ENCODE measurements around the gene ACTA2.

Gene ACTA2

GRCh38 chr10:88980800-88981199 is 28.2 kb upstream of the ACTA2 start:
- DNase-seq = no peak

DNA sequence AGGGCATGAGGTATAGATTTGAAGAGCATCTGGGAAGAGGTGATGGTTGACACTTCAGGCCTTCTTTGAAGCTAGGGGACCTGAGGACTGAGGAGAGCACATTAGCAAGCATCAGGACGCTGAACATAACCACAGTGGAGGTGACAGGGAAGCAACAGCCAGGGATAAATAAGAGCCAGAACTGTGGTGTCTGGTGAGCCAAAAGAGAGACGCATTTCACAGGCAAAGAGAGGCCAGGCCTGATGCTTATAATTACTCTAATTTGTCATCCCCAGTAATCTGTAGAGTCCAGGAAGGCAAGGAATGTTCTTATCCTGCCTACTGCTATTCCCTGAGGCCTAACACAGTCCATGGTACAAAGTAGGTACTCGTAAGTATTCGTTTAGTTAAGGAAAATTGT is 27.7 kb upstream of the ACTA2 start:
- no peak for DNase-seq

DNA sequence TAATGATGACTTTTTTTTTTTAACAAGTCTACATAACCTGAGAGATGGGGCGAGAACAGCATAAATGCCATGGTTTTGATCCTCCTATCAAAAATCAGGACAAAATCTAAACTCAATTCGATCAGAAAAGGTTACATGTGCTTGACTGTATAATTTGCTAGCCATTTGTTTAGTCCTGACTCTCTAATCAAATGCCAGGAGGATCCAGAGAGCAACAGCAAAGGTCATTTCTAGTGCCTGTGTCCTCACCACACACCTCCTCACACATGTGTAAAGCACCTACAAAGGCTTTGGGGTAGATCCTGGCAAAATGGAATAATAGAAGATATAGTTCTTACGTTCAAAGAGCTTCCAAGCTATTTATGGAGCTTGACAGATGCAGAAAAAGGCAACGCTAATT is 27.0 kb upstream of the ACTA2 start:
- no peak for DNase-seq

DNA sequence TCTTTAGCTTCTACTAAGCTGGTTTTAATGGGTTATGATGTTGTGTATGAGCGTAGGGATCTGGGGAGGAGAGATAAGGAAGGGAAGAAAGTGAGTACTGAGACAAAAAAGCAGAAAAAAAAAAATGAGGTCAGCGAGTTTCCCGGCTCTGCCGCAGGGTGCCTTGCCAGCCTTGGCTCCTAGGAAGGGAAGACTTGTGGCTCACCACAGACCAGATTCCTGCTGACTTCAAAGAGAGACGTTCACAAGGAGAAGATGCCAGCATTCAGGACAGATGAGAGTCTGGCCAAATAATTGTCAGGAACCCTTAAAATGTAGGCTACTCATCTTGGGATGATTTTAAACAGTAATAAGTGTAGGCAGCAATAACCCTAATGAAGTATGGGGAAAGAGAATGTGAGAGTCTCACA is 26.6 kb upstream of the ACTA2 start:
- no peak for DNase-seq

DNA sequence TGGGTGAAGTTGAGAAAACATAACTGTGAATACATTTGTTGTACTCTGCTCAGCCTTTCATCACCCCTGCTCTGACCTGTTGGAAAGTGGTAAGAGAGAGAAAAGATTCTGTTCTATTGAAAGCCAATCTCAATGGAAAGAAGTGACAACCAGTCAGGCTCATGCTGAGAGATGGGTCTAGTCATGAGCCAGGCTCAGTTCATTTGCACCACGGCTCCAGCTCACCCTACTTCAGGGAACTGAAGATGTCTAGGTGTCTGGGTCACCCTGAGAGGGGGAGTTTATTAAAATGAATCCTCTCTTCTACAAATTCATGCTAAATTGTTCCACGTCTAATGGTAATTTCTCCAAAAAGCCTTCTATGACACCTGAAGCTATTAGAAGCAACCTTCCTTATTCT is 25.9 kb upstream of the ACTA2 start:
- DNase-seq = no peak

GRCh38 chr10:88975377-88975720 is 22.8 kb upstream of the ACTA2 start:
- no peak for DNase-seq

- no peak for DNase-seq
Measured at GRCh38 chr10:88974446-88975376, 22.1 kb upstream of the ACTA2 start.

DNA sequence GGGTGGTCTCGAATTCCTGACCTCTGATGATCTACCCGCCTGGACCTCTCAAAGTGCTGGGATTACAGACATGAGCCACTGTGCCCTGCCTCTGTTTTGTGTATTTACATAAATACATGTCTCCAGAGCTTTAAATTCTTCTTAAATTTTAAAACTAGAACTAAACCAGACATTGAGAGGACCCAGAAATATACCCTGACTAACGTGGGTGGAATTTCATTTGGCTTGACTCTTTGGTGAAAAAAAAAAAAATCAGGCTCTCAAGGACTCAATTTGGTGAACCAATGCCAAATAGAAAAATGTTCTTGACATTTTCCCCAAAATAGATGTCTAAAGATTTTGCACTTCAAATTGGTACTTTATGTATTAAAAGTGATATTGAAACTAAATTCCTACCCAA is 21.4 kb upstream of the ACTA2 start:
- DNase-seq = no peak

- DNase-seq = no peak
Measured at GRCh38 chr10:88971221-88972061, 18.9 kb upstream of the ACTA2 start.

DNA sequence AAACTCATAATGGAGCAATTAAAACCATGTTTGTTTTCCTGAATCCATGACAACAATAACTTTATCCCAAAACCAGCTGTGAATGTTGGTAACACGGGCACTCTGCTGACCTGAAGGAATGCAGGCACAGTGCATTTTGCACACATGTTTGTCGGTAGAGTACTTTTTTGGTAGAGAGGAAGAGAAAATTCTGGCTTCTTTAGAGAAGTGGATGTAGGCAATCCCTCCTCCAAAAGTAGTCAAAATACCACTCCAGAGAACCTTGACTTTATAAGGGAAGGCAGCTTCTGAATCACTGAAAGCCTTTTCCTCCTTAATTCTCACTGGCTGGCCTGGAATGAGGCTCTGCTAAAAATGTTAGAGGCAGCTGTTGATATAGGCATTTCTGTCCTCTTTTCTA is 15.8 kb upstream of the ACTA2 start:
- DNase-seq = no peak

- DNase-seq = no peak
Measured at GRCh38 chr10:88966797-88967196, 14.2 kb upstream of the ACTA2 start.

- no peak for DNase-seq
Measured at GRCh38 chr10:88964869-88965415, 12.4 kb upstream of the ACTA2 start.

GRCh38 chr10:88964360-88964759 is 11.8 kb upstream of the ACTA2 start:
- DNase-seq = no peak

- DNase-seq = no peak
Measured at GRCh38 chr10:88963318-88963717, 10.7 kb upstream of the ACTA2 start.

DNA sequence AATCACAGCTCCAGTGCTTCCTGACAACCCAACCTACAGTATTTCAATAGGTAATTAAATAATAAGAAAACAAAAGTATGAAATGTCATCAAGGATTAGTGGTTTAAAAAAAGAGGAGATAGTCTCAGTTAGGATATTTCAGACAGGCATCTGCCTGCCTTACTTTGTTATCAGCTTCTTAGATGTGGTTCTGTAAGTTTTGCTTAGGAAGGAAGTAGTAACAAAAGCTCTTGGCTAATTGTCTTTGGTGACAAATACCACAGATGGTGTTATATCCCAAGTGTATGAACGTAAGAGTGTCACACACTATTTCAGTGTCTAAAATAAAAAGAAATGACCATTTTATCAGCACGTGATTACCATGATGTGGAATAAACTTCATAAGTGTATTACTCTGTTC is 9.8 kb upstream of the ACTA2 start:
- DNase-seq = no peak

DNA sequence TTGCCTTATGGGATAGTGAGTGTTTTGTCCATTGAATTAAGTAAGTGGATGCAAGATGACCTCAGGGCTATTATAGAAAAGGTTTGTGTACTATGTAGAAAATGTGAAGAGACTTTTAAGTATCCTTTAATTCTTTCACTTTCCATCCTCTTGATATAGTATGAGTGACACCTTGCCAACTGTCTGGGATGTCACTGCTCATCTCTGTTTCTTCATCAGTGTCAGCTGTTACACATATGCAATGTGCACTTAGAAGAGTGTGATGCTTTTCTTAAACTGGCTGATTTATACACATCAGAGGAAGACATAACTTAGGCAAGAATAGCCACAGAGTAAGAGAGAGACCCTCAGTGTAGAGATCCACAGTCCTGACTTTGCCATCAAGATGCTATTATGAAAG is 8.7 kb upstream of the ACTA2 start:
- DNase-seq = no peak

GRCh38 chr10:88960802-88961201 is 8.2 kb upstream of the ACTA2 start:
- DNase-seq = no peak

GRCh38 chr10:88958721-88959120 is 6.1 kb upstream of the ACTA2 start:
- DNase-seq = no peak

- no peak for DNase-seq
Measured at GRCh38 chr10:88957381-88957780, 4.8 kb upstream of the ACTA2 start.

GRCh38 chr10:88954458-88955083 is 2.0 kb upstream of the ACTA2 start:
- DNase-seq = no peak

GRCh38 chr10:88953662-88954061 is 1.1 kb upstream of the ACTA2 start:
- no peak for DNase-seq

DNA sequence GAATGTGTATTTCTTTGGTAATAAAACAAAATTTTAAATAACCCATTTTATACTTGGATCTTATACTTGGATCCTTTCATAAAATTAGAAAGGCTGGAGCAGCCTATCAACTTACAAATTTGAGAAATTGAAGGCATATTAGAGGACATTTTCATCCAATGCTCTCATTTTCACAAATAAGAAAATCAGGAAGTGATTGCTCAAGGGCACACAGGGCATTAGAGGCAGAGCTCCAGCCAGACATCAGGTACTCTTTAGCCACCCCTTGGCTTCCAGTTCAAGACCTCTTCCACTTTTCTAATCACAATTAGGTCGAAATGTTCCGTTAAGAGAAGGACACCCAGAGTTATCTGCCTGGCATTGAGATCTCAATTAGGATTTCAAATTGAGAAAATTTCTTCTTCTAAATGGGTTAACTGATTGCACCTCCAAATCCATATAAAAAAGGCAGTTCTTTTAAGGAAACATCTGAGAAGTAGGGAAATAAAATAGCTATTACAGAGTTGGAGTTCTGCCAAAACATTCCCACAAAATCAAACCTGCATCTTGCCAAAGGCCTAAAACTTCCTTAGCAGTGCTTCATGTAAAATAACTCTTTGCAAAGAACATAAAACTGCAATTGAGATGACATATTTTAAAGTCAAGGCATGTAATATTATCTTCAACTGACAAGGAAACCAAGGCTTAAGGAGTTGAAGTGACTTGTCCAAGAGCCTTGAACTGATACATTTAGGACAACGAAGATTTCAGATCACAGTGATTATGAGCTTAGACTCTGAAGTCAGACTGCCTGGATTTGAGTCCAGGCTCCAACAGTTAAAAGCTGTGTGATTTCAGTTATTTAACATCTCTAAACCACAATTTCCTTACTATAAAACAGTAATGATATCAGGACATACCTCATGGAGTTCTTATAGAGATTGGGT is 2.4 kb downstream of the ACTA2 start:
- no peak for DNase-seq
